Stimulated activated CD8-positive, alpha-beta memory T cell treated with anti-CD3 and anti-CD28 coated beads, Interleukin-2, amount 100 ng/mL, for 1 hour (primary cell): Measurements from ENCODE around the gene DDX17.
A peak's percentile ranks its signal among the peaks of the same experiment; 100 is the strongest.

Experiments
- DNase-seq, 2 donors: peaks; one replicate each; pipeline ENCODE4 v3.0.0-alpha.2; 2020; ENCODE audit warnings: low read depth in 2 of 2

DDX17 gene

GRCh38 chr22:38506118-38506962, at the start of gene DDX17:
Gene DDX17 (minus strand): TSS chr22:38506311.
- DNase-seq: peak; percentile 87 to 89

- DNase-seq: no peak
Observed at GRCh38 chr22:38554281-38554680, 48.2 kb upstream of the DDX17 start.

GRCh38 chr22:38549101-38549894, 43.2 kb upstream of the DDX17 start:
- no peak for DNase-seq

DNA sequence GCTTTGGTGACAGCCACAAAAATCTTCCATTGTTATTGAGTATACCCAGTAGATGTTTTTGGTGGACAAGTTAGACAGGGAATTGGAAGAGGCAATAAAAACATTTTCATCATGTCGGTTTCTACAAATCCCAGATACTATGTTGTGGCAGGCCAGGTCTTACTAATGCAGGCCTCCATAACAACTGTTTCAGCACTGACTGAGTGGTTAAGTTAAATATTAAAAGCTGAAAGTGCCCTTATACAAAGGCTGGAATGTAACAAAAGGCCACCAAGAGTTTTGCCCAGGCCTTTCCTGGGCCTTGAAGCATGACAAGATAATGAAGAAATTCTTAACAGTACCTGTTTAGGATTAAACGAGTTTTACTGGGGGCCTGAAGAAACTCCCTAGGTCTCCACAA, 34.6 kb upstream of the DDX17 start:
- DNase-seq: no peak

DNA sequence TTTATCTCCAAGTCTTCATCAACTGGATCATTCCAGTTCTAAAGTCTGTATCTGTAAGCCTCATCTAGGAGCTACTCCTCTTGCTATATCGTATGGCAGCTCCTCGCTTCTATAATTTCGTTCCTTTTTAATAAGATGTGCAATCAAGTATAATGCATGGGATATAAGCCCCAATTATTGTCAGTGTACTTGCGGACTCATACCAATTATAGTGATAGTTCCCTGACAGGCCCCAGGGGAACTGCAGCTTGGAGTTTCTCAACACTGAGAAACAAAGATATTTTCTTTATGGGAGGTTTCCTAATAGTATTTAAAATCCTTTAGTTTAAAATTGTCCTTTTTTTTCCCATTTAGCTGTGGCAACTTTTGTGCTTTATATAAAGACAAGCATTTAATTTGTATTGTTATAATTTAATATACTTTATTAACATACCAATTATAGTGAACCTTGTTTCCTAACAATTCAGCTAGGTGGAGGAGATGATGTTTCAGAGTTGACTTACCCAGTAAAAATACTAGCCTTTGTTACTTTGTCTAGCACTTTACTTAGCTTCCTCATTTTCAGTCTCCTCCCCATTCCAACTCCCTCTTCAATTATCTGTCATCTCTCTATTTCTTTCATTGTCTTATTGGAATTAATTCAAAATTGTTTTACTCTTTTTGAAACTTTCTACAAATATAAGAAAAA, 25.3 kb upstream of the DDX17 start:
- no peak for DNase-seq

GRCh38 chr22:38524429-38524828, 18.3 kb upstream of the DDX17 start:
- no peak for DNase-seq

- DNase-seq: no peak
Observed at GRCh38 chr22:38523479-38523878, 17.4 kb upstream of the DDX17 start.

DNA sequence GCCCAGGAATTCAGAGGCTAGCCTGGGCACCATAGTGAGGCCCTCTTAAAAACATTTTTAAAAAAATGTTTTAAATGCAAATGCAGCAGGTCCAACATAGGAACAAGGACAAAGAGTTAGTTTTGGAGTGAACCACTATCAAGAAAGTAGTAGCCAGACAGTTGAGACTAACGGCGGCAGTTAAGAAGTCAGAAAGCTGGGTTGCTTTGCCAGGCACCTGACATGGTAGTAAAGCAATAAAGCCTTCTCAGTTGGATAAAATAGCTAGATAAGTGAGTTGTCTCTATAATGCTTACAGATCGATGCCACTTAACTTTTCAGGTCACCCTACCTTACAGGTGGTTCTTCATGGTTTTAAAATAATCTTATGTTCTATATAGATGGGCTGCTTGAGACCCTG, 16.9 kb upstream of the DDX17 start:
- DNase-seq: no peak

GRCh38 chr22:38519453-38520250, 13.5 kb upstream of the DDX17 start:
- DNase-seq: no peak

GRCh38 chr22:38518620-38519019, 12.5 kb upstream of the DDX17 start:
- DNase-seq: no peak

- DNase-seq: peak in 1 of 2 donors; percentile 18
Observed at GRCh38 chr22:38513063-38513462, 7.0 kb upstream of the DDX17 start.

- DNase-seq: no peak
Observed at GRCh38 chr22:38510416-38510970, 4.4 kb upstream of the DDX17 start.

DNA sequence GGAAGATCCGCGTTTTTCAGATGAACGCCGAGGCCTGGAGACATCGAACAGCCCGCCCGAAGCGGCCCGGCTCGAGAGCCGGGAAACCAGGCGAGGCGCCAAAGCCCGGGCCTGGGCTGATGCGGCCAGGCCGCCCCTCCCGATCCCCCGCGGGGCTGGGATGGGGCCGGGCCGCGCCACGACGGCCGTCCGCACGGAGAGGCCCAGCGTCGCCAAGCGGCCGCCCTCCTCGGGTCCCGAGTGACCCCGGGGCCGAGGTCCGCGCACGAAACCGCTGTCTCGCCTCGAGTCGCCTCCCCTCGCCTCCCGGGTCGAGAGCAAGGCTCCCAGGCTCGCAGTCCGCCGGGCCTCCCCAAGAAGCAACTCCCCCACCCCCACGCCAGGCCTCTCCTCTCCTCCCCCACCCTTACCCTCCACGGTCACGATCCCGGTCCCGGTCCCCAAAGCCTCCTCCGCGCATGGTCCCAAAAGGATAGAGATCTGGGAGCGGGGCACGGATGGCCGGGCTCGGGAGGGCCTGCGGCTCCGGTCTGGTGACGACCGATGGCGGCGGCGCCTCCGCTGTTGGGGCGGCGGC, 482 bp downstream of the DDX17 start:
- peak; percentile 20 to 50 for DNase-seq

- DNase-seq: peak; percentile 17 to 23
Observed at GRCh38 chr22:38504731-38505540, 1.2 kb downstream of the DDX17 start.

GRCh38 chr22:38503021-38503420, 3.1 kb downstream of the DDX17 start:
- no peak for DNase-seq

DNA sequence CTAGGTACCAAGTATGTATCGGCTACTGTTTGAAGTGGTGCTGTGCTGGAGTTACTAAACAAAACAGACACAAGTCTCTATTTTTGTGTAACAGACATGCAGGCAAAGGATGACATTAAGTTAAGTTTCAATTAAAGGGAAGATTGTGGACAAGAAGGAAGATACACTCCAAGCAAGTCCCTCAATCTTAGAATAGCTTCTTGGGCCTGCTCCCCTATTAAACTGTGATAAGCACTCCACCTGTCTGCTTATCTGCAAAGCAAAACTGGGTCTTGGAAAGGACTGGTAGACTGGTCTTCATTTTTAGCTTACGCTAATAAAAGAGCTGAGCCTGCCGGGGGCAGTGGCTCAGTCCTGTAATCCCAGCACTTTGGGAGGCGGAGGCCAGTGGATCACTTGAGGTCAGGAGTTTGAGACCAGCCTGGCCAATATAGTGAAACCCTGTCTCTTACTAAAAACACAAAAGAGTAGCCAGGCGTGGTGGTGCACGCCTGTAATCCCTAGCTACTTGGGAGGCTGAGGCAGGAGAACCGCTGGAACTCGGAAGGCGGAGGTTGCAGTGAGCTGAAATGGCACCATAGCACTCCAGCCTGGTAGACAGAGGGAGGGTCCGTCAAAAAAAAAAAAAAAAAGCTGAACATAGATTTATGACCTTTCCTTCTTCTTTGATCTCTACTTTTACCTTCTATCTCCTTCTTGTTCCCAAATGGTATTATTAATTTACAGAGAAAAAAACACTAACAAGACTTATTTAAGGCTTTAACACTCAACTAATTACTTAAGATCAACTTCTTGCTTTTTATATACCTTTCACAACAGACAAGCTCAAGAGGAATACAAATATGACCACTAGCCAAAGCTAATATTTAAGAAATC, 4.1 kb downstream of the DDX17 start:
- DNase-seq: no peak

DNA sequence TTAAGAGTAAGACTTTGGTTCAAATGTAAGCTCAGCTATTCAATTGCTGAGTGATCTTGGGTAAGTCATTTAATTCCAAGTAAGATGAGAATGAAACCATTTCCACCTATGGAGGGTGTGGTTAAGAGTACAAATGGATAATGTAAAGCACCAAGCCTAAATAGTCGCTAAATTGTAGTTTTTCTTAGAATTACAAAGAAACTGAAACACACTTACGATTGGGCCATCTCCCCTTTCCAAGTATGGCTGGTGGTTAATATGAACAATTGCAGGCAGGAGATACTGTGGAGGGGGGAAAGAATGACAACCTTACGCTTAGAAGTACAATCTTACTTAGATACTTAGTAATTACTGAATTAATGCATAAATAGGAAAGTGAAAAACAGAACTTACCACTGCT, 8.2 kb downstream of the DDX17 start:
- DNase-seq: no peak

GRCh38 chr22:38494939-38495338, 11.2 kb downstream of the DDX17 start:
- no peak for DNase-seq

DNA sequence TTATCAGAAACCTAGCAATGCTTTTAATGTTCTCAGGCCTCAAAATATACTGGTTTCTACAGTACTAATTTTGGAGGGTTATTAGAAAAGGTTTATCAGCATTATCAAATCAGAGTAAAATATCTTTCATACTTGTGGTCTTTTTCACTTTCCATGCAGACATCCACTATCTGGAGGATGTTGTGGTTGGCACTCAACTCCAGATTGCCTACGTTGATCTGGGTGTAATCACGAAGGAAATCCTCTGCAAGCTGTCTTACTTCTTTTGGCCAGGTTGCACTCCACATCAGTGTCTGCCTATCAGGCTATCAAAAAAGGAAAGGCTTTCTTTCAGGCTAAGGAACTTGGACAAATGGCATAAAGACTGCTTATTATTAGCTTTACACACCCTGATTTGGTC, 11.6 kb downstream of the DDX17 start:
- DNase-seq: no peak
